ENCODE data around the gene RNF2.

Gene RNF2

GRCh38 chr1:185096531-185096930 lies 51.2 kb downstream of the RNF2 start:
- DNase-seq (ENCODE audit: low read depth): no peak

- DNase-seq (ENCODE audit: low read depth): no peak
These were observed 58.7 kb downstream of the RNF2 start for GRCh38 chr1:185104083-185104482.

GRCh38 chr1:185105121-185105520 lies 59.8 kb downstream of the RNF2 start:
- DNase-seq (ENCODE audit: low read depth): no peak

GRCh38 chr1:185108321-185108720 lies 63.0 kb downstream of the RNF2 start:
- no peak for DNase-seq (ENCODE audit: low read depth)

DNA sequence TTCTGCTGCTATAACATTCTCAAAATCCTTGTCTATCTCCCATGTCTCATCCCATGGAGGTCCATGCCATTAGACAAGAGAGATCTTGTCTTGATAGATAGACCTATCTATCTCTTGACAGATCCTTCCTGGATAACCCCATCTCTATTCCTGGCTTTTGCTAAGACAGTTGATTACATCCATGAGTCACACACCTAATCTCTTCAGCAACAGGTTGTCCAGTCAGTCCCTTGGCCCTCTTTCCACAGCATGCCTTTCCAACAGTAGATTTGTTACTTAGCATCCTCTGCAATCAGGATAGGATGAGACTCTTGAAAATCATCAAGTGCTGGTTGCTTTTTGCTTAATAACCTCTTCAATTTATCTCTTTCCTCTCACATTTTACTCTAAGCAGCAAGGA lies 64.8 kb downstream of the RNF2 start:
- no peak for DNase-seq (ENCODE audit: low read depth)

- DNase-seq (ENCODE audit: low read depth): no peak
These were observed 66.5 kb downstream of the RNF2 start for GRCh38 chr1:185111873-185112272.

DNA sequence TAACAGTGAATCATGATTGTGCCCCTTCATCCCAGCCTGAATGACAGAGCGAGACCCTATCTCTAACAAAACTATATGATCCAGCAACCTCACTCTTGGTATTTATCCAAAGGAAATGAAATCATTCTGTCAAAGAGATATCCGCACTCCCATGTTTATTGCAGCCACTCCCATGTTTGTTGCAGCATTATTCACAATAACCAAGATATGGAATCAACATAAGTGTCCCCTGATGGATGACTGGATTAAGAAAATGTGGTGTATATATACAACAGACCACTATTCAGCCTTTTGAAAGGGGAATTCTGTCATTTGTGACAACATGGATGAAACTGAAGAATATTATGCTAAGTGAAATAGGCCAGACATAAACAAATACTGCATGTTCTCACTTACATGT lies 67.0 kb downstream of the RNF2 start:
- no peak for DNase-seq (ENCODE audit: low read depth)

DNA sequence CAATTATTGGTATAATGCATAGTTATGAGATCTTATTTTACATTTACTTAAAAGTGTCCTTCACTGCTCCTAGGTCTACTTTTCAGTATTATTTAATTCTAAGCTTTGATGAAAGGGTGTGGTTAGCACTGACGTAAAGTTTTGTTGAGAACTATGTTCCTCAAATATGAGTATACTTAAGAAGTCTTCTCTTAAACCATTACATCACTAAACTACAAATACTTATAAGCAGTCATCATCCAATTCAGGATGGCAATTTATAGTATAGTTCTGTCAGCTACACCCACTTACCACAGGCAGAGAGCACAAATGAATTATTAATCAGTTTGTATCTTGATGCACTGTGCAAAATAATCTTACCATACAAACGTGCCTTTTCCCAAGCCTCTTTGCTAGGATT lies 84.3 kb downstream of the RNF2 start:
- no peak for DNase-seq (ENCODE audit: low read depth)

DNA sequence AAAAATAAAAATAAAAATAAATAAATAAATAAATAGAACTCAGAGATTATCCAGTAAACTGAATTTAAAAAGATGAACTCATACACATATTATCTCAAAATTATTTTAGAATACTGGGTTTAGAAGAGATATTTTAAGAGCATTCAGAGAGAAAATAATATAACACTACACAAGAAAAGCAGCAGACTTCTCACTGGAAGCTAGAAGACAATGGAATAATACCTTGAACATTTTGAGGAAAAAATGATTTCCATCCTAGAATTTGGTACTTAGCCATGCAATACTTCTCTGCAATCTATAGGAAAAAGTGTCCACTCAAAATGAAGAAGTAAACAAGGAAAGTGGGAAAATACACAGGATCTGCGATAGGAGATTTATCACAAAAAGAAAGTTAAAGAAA lies 87.2 kb downstream of the RNF2 start:
- no peak for DNase-seq (ENCODE audit: low read depth)

DNA sequence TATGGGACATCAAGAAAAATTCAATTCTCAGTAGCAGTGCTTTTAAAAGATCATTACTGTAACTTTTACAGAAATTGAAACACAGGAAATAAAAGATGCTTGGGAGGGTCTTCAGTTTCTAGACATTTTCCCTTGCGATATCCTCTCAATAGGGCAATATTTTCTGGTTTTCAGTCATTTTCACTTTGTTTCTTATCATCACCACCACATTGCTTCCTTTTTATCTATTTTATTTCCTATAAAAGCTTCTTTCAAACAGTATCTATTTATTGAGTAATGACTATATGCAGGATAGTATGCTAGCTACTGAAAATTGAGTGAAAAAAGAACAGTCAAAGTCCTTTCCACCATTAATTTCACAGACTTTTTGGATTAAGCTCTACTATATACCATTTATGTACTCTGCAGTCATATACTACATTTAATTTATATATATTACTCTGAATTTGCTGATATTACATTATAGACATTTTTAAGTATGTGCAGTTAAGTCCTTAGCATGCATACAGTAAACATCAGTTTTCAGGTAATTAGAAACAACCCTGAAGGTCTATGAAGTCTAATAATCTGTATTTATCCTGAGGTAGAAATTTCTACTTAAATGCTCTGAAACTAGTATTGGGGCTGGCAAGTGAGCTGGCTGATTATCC lies 92.7 kb downstream of the RNF2 start:
- no peak for DNase-seq (ENCODE audit: low read depth)

- no peak for DNase-seq (ENCODE audit: low read depth)
These were observed 93.9 kb downstream of the RNF2 start for GRCh38 chr1:185139246-185139645.

DNA sequence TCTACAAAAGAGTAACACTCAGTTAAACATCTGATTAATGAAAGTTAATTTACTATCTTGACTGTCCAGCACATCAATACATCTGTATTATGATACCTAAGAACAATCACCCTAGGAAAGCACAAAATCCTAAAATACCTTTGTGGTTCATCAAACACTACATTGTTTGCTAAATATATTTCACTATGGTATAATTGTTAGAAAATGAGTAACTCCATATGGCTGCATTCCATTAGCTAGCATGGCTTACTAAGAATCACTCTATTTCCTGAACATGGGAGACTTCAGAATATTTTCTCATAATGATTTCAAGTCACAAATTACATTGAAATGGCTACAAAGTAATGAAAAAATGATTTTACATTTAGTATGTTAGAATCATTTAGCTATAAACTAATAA lies 98.9 kb downstream of the RNF2 start:
- no peak for DNase-seq (ENCODE audit: low read depth)

- DNase-seq (ENCODE audit: low read depth): no peak
These were observed 105.9 kb downstream of the RNF2 start for GRCh38 chr1:185151215-185151614.
